Activated CD4-positive, alpha-beta T cell treated with anti-CD3 and anti-CD28 coated beads, Interleukin-2, amount 10 ng/mL, durations not matched to agents 24 days and 14 days (primary cell): Measurements from ENCODE around the gene IRX6. TPM values are rescaled to one million over a fixed set of nuclear protein-coding genes. Genes with fewer than 3 reads are reported as not detected.

Source experiments
- DNase-seq: peaks from one replicate; pipeline ENCODE4 v3.0.0; 2022
- H3K27ac Mint-ChIP-seq: one replicate; pipeline ENCODE4 v1.8.0; 2022; ENCODE audit warnings: mild to moderate bottlenecking, mixed read lengths
- H3K27me3 Mint-ChIP-seq: one replicate; pipeline ENCODE4 v1.8.0; 2022; ENCODE audit warnings: mixed read lengths
- H3K36me3 Mint-ChIP-seq: one replicate; pipeline ENCODE4 v1.8.0; 2022; ENCODE audit warnings: low read depth, mild to moderate bottlenecking, mixed read lengths
- H3K4me1 Mint-ChIP-seq: one replicate; pipeline ENCODE4 v1.8.0; 2021; ENCODE audit warnings: mixed read lengths
- H3K4me3 Mint-ChIP-seq: one replicate; pipeline ENCODE4 v1.8.0; 2022; ENCODE audit warnings: mild to moderate bottlenecking, moderate library complexity, mixed read lengths
- H3K9me3 Mint-ChIP-seq: one replicate; pipeline ENCODE4 v1.8.0; 2021; ENCODE audit warnings: mixed read lengths
- intact Hi-C: fragments of 100-400 bp; cut with micrococcal nuclease; formaldehyde crosslinking; loops from one replicate; pipeline ENCODE4 v1.15.1; 2023
- total RNA-seq: library from RNA; stranded (reverse); gene quantifications from 2 replicates; pipeline ENCODE4 v1.2.3, GENCODE V29; 2022

IRX6 gene
- total RNA-seq, 1 donor from 2014 or later, result not detected

GRCh38 chr16:55359946-55360345, 35.9 kb downstream of the IRX6 start:
- DNase-seq, result no peak
- intact Hi-C loops, result no loop called here
- Mint-ChIP-seq H3K27ac (no peak overlapping the region), H3K27me3 (no peaks in the 10 kb centered on the region), H3K4me1 (no peaks in the 10 kb centered on the region), H3K9me3 (no peaks in the 10 kb centered on the region), H3K4me3 (no peak overlapping the region), H3K36me3 (no peaks in the 10 kb centered on the region)

DNA sequence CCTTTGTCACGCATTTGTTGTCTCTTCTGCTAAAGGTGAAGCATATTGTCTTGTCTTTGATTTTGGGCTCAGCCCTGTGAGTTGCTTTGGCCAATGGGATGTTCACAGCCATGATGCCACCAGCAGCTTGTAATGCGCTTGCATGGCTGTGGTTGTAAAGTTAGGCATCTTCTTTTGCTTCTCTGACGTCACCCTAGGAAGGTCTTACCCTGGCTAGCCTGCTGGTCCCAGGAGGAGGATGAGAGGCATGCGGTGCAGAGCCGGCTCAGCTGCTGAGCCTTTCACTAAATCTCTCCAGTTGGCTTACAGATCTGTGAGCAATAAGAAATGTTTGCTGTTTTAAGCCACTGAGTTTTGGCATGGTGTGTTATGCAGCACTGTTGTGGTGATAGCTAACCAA, 40.8 kb downstream of the IRX6 start:
- H3K4me3 Mint-ChIP-seq, result no peak overlapping the region
- H3K9me3 Mint-ChIP-seq, result no peaks in the 10 kb centered on the region
- H3K27ac Mint-ChIP-seq, result no peak overlapping the region
- peaks cover 21% of the 10 kb centered on the region for H3K27me3 Mint-ChIP-seq
- H3K36me3 Mint-ChIP-seq, result no peaks in the 10 kb centered on the region
- H3K4me1 Mint-ChIP-seq, result no peaks in the 10 kb centered on the region
- intact Hi-C loops, result no loop called here
- DNase-seq, result no peak

GRCh38 chr16:55367301-55367811, 43.4 kb downstream of the IRX6 start:
- intact Hi-C loops, result no loop called here
- Mint-ChIP-seq H3K4me1 (no peaks in the 10 kb centered on the region), H3K4me3 (no peak overlapping the region), H3K27ac (no peak overlapping the region), H3K9me3 (no peaks in the 10 kb centered on the region), H3K27me3 (peaks cover 46% of the 10 kb centered on the region), H3K36me3 (no peaks in the 10 kb centered on the region)
- no peak for DNase-seq

DNA sequence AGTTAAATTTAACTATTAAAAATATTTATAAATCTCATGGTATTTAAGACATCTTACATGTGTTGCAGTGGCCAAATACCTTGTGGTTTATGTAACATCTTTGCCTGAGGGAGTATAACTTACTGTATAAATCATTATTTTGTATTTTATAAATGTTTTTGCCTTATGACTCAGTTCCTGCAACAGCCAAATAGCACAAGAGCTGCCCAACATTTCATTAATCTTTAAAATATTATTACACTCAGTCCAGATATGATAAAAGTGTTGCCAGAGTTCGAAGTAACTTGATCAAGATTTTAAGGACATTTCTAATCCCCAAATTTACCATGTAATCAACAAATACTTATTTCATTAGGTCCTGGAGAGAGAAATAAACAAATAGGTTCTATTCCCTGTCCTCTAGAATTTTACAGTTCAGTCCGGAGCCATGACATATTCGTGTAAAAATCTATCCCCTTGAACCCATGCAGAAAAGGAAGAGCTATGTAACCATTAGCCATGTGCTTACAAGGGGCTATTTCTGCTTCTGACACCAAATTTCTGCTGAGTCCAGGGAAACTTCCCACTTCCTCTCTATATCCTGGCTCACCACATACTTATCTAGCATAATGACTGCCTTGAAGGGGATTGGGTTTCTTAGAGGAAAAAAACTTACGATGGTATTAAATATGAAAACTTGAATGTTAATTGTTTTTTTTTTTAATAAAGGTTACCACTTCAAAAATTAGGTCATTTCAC, 44.0 kb downstream of the IRX6 start:
- H3K36me3 Mint-ChIP-seq, result no peaks in the 10 kb centered on the region
- no peaks in the 10 kb centered on the region for H3K9me3 Mint-ChIP-seq
- H3K27ac Mint-ChIP-seq, result no peak overlapping the region
- intact Hi-C loops, result no loop called here
- H3K4me3 Mint-ChIP-seq, result no peak overlapping the region
- H3K4me1 Mint-ChIP-seq, result no peaks in the 10 kb centered on the region
- DNase-seq, result no peak
- H3K27me3 Mint-ChIP-seq, result peaks cover 51% of the 10 kb centered on the region

DNA sequence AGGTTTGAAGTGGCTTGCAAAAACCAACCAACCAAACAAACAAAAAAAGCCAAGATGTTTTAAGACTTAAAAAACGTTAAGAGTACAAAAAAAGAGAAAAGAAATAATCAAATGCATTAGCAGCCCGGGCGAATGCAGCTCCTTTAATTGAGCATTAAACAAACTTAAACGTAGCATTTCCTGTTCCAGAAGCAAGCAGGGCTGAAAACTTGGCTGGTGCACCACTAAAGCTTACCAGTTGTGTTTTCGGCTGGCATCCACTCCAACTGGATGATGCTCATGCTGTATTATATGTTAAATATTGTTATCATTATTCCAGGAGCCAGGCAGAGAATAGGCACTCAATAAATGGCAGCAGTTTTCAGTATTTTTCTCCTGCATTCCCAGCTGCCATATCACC, 45.1 kb downstream of the IRX6 start:
- intact Hi-C loops, result no loop called here
- no peaks in the 10 kb centered on the region for H3K4me1 Mint-ChIP-seq
- H3K27me3 Mint-ChIP-seq, result peaks cover 54% of the 10 kb centered on the region
- no peaks in the 10 kb centered on the region for H3K9me3 Mint-ChIP-seq
- H3K27ac Mint-ChIP-seq, result no peak overlapping the region
- H3K36me3 Mint-ChIP-seq, result no peaks in the 10 kb centered on the region
- H3K4me3 Mint-ChIP-seq, result no peak overlapping the region
- DNase-seq, result no peak

DNA sequence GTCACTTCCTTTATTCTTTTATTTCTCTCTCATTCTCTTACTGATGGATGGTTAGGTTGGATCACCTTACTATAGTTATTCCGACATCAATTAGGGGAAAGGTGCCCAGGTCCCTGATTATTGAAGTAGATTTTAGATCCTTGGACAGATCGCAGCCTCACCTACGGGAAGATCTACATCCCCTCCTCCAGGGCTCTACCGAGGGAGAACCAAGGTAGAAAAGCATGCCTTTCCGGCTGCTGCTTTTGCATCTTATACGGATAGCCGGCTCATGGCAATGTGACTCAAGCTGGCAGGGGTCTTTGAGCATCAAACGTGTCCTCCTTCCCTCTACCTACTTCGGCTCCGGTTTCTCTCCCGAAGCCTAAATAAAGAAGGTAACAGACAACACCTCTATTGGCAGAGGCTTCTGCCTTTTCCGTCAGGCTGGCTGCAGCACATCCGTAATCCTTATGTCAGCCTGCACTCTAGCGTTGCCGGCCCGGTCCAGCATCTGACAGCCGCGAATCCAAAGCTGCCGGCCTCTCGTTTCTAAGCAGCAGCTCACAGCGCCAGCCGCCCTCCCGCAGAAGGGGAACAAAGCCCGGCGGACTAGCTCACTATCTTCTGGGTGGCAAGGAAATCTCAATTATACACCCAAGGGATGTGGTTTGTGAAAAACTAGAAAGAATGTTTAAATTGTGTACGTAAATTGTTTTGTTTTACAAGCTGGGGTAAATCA, 46.9 kb downstream of the IRX6 start:
- Mint-ChIP-seq H3K4me3 (no peak overlapping the region), H3K27ac (no peak overlapping the region), H3K4me1 (no peaks in the 10 kb centered on the region), H3K9me3 (no peaks in the 10 kb centered on the region), H3K27me3 (peaks cover 54% of the 10 kb centered on the region), H3K36me3 (no peaks in the 10 kb centered on the region)
- intact Hi-C loops, result no loop called here
- DNase-seq, result peak; percentile 57

GRCh38 chr16:55372792-55373488, 48.9 kb downstream of the IRX6 start:
- intact Hi-C loops, result no loop called here
- Mint-ChIP-seq H3K4me1 (no peaks in the 10 kb centered on the region), H3K9me3 (no peaks in the 10 kb centered on the region), H3K27me3 (peaks cover 43% of the 10 kb centered on the region), H3K36me3 (no peaks in the 10 kb centered on the region), H3K4me3 (no peak overlapping the region), H3K27ac (no peak overlapping the region)
- no peak for DNase-seq

GRCh38 chr16:55373489-55373832, 49.5 kb downstream of the IRX6 start:
- intact Hi-C loops, result no loop called here
- H3K9me3 Mint-ChIP-seq, result no peaks in the 10 kb centered on the region
- no peak for DNase-seq
- H3K27me3 Mint-ChIP-seq, result peaks cover 40% of the 10 kb centered on the region
- H3K4me3 Mint-ChIP-seq, result no peak overlapping the region
- no peaks in the 10 kb centered on the region for H3K36me3 Mint-ChIP-seq
- no peak overlapping the region for H3K27ac Mint-ChIP-seq
- no peaks in the 10 kb centered on the region for H3K4me1 Mint-ChIP-seq

DNA sequence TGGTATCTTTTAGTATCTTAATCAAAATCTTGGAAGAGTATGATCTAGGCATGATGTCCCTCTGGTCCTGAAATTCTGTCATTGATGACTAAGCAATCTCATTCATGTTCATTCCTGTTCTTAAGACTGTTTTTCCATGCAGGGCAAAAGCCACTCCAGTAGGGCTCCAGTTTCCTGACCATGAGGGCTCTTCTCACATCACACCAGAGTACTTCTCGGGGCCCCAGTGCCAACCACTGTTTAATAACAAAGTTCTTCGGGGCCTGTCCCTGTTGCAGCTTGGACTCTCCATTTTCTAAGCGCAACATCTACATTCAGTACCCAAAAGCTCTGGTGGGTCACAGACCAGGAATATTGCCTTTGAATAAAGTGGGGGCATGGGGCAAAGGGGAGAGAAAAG, 52.0 kb downstream of the IRX6 start:
- Mint-ChIP-seq H3K36me3 (no peaks in the 10 kb centered on the region), H3K4me1 (no peaks in the 10 kb centered on the region), H3K4me3 (no peak overlapping the region), H3K27me3 (peaks cover 20% of the 10 kb centered on the region), H3K27ac (no peak overlapping the region), H3K9me3 (no peaks in the 10 kb centered on the region)
- no peak for DNase-seq
- intact Hi-C loops, result no loop called here

GRCh38 chr16:55376567-55377167, 52.7 kb downstream of the IRX6 start:
- peaks cover 14% of the 10 kb centered on the region for H3K27me3 Mint-ChIP-seq
- H3K4me3 Mint-ChIP-seq, result no peak overlapping the region
- no peaks in the 10 kb centered on the region for H3K4me1 Mint-ChIP-seq
- H3K27ac Mint-ChIP-seq, result no peak overlapping the region
- H3K36me3 Mint-ChIP-seq, result no peaks in the 10 kb centered on the region
- intact Hi-C loops, result no loop called here
- DNase-seq, result no peak
- no peaks in the 10 kb centered on the region for H3K9me3 Mint-ChIP-seq

DNA sequence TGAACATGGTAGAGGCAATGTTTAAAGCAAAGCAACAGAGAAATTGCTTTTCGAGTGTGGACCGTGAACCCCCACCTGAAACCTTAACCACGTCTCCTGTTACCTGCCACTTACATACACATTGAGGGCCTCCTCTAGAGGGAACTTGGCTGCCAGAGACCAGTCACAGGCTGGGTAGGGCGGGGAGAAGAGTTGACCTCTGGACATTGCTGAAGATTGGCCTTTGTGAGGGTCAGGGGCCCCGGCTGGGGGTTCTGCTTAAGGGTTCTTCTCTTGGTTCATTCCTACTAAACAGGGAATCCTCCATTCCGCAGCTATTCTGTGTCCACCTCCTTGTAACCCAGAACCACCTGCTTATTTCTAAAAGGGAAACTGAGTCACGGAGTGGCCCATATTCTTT, 53.8 kb downstream of the IRX6 start:
- Mint-ChIP-seq H3K27ac (no peak overlapping the region), H3K27me3 (peaks cover 3% of the 10 kb centered on the region), H3K9me3 (no peaks in the 10 kb centered on the region), H3K36me3 (no peaks in the 10 kb centered on the region), H3K4me1 (no peaks in the 10 kb centered on the region), H3K4me3 (no peak overlapping the region)
- DNase-seq, result no peak
- intact Hi-C loops, result no loop called here

GRCh38 chr16:55378616-55379015, 54.6 kb downstream of the IRX6 start:
- intact Hi-C loops, result no loop called here
- Mint-ChIP-seq H3K4me1 (no peaks in the 10 kb centered on the region), H3K36me3 (no peaks in the 10 kb centered on the region), H3K27me3 (no peaks in the 10 kb centered on the region), H3K4me3 (no peak overlapping the region), H3K27ac (no peak overlapping the region), H3K9me3 (no peaks in the 10 kb centered on the region)
- DNase-seq, result no peak

GRCh38 chr16:55379371-55379770, 55.4 kb downstream of the IRX6 start:
- H3K27ac Mint-ChIP-seq, result no peak overlapping the region

DNA sequence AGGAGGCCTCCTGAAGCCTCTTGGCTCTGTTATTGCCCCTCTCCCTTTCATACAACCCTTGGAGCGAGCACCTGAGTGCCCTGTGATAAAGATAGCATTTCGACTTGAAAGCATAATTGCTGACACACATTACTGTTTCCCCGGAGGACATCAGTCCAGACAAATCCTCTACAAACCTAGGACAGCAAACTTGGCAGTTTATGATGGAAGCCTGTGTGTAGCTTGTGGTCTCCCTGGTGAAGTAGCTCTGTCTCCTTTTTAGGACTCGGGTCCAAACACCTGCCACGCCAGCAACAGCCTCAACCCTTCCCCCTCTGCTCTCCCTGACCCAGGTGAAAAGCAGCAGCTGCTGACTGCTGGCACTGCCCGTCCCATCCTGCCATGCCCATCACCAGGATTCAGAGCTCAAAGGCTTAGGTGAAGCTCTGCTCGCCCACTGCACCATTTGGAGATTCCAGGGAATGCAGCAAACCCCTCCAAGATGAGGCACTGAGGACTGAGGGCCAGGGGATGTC, 55.9 kb downstream of the IRX6 start:
- Mint-ChIP-seq H3K9me3 (no peaks in the 10 kb centered on the region), H3K4me3 (no peak overlapping the region), H3K27me3 (no peaks in the 10 kb centered on the region), H3K27ac (no peak overlapping the region), H3K36me3 (no peaks in the 10 kb centered on the region), H3K4me1 (no peaks in the 10 kb centered on the region)
- intact Hi-C loops, result no loop called here
- DNase-seq, result no peak

More at GRCh38 chr16:55379371-55379770, 55.4 kb downstream of the IRX6 start:
- no peaks in the 10 kb centered on the region for H3K27me3 Mint-ChIP-seq
- no peaks in the 10 kb centered on the region for H3K4me1 Mint-ChIP-seq
- H3K36me3 Mint-ChIP-seq, result no peaks in the 10 kb centered on the region
- H3K4me3 Mint-ChIP-seq, result no peak overlapping the region
- H3K9me3 Mint-ChIP-seq, result no peaks in the 10 kb centered on the region
- intact Hi-C loops, result no loop called here
- DNase-seq, result no peak
